IPS-15b (cell line): ENCODE data around the gene EPHA4.

Experiments
- H3K27me3 ChIP-seq: one replicate; pipeline ENCODE4 v1.6.1; 2013; ENCODE audit warnings: low read length; ENCODE audit not compliant: control insufficient read depth, insufficient read depth
- H3K36me3 ChIP-seq: one replicate; pipeline ENCODE4 v1.6.1; 2013; ENCODE audit warnings: low read length; ENCODE audit not compliant: control insufficient read depth, insufficient read depth
- H3K4me1 ChIP-seq: one replicate; pipeline ENCODE4 v1.6.1; 2013; ENCODE audit warnings: mild to moderate bottlenecking, low read length; ENCODE audit not compliant: control insufficient read depth, insufficient read depth
- H3K4me3 ChIP-seq: one replicate; pipeline ENCODE4 v1.5.1; 2013; ENCODE audit warnings: low read depth, low read length
- H3K9ac ChIP-seq: one replicate; pipeline ENCODE4 v1.6.1; 2013; ENCODE audit warnings: low read depth, mild to moderate bottlenecking, low read length
- H3K9me3 ChIP-seq: one replicate; pipeline ENCODE4 v1.6.1; 2013; ENCODE audit warnings: mild to moderate bottlenecking, low read length; ENCODE audit not compliant: control insufficient read depth, insufficient read depth

Gene EPHA4

GRCh38 chr2:221532641-221533040 lies 39.5 kb downstream of the EPHA4 start:
- Histone ChIP-seq H3K4me1 (peaks cover 8% of the 10 kb centered on the region), H3K36me3 (no peaks in the 10 kb centered on the region), H3K4me3 (no peak overlapping the region), H3K27me3 (no peaks in the 10 kb centered on the region), H3K9me3 (no peaks in the 10 kb centered on the region), H3K9ac (no peak overlapping the region)

DNA sequence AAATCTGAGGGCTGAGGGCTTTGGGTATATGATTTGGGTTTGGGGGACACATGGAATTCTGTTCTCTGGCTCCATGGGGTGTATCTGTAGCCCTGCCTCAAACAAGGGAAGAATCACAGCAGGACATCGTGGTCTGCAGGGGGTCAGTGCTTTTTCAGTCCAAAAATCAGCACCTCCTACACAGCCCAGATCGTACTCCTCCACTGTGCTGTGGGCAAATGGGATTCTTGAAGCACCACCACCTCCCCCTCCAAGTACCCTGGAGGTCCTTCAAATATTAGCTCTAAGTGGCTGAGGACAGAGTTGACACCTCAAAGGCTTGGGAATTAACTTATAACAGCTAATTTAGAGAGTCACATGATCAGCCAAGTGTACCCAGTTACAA lies 41.5 kb downstream of the EPHA4 start:
- H3K4me3 ChIP-seq, result no peak overlapping the region
- no peak overlapping the region for H3K9ac ChIP-seq
- no peaks in the 10 kb centered on the region for H3K36me3 ChIP-seq
- no peaks in the 10 kb centered on the region for H3K27me3 ChIP-seq
- H3K9me3 ChIP-seq, result no peaks in the 10 kb centered on the region
- peaks cover 8% of the 10 kb centered on the region for H3K4me1 ChIP-seq

DNA sequence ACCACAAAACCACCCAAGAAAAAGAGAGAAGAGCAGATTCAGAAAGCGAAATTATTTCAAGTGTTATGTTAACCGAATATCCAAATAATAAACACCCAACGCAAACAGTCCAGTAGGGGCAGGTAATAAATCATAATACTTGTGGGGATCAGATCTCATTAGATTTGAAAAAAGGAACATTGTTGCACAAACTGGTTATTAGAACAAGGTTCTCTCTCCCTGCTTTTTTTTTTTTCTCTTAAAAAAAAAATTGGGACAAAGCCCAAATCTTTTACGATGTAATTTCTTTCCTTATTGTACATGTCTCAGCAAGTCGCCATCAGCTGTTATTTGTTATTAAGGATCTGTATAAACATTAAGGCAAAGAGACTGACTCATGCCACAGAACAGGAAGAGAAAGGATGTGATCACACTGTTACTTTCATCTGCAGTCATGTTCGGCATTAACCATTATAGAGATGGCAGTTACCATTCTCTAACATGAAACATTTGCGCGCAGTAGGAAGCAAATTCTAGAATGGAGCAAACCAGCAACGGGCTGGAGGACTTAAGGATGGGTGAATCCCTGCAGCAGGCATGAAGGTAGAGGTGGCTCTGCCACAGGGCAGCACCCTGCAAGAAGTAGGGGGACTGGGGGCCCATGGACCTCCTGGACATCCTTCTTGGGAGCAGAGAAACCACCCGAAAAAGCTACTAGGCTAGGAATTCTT lies 42.0 kb downstream of the EPHA4 start:
- no peaks in the 10 kb centered on the region for H3K9me3 ChIP-seq
- H3K27me3 ChIP-seq, result no peaks in the 10 kb centered on the region
- H3K4me1 ChIP-seq, result peaks cover 8% of the 10 kb centered on the region
- H3K4me3 ChIP-seq, result no peak overlapping the region
- no peaks in the 10 kb centered on the region for H3K36me3 ChIP-seq
- H3K9ac ChIP-seq, result no peak overlapping the region

DNA sequence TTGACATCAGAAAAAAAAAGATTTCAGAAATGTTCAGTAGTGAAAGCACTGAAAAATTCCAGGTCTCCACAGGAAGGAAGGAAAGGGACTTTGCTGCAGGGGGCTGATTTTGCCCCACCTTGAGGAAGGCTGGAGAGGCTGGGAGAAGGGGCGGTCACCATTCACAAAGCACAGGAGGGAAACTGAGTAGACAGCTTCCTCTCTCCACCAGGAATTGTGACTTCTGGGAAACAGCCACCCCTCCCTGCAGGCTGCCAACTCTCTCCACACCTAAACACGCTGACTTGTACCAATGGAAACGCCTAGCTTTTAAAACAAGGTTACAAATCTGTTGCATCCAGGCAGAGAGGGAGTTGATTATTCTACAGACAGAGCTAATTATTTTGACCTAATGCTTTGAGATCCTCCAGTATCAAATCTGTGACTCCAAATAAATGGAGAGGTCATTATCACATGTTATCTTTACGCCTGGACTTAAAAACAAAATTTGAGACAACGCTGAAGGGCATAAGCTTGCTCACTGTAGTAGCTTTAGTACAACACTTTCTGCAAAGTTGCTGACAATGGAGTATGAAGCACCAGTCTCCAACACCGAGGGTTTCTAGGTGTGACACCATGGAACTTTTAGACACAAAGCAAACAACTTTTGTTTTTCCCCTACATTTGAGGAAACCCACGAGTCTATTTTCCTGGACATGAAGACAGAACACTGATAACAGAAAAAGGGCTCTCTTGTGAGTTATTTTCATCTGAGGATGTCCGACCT lies 42.7 kb downstream of the EPHA4 start:
- H3K9me3 ChIP-seq, result no peaks in the 10 kb centered on the region
- H3K9ac ChIP-seq, result no peak overlapping the region
- H3K4me1 ChIP-seq, result peaks cover 11% of the 10 kb centered on the region
- no peaks in the 10 kb centered on the region for H3K27me3 ChIP-seq
- H3K4me3 ChIP-seq, result no peak overlapping the region
- no peaks in the 10 kb centered on the region for H3K36me3 ChIP-seq

DNA sequence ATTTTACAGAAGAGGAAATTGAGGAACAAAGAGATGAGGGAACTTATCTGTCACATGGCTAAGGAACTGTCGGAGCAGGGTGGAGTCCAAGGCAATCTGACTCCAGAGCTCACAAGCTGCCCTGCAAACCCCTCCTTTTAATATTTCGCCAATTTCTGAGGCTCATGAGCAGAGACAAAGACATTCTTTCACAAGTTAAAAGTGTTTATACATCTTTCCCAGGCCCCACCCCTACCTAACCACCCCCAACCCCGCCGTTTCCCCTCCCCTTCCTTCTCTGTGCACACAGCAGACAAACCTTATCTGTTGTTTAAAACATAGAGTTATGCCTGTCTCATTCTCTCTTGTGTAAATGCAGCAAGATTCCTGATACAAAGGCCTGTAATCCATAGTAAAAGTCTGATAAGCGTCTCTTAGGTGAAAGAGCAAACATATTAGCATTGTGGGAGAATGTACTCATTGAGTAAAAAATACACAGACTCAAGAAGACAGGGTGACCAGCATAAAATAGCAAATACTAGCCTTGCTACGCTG lies 44.3 kb downstream of the EPHA4 start:
- H3K9me3 ChIP-seq, result no peaks in the 10 kb centered on the region
- H3K4me3 ChIP-seq, result no peak overlapping the region
- peaks cover 5% of the 10 kb centered on the region for H3K4me1 ChIP-seq
- H3K36me3 ChIP-seq, result no peaks in the 10 kb centered on the region
- no peaks in the 10 kb centered on the region for H3K27me3 ChIP-seq
- H3K9ac ChIP-seq, result no peak overlapping the region

DNA sequence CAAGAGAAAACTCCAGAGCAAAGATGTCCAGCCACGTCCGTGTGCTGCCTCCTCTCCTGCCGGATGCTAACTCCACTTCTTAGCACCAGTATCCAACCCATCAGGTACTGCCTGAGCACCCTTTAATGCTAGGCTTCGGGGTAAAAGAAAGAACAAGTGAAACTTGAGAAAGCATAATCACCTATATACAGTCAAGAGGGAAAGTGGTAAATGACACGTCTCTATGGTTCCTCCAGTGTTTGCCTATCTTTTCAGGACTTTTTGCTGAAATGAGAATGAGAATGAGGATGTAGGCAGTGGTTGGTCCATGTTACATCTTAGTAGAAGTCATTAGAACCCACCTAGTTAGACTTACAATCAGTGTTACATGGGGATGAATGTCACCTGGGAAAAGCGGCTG lies 47.9 kb downstream of the EPHA4 start:
- H3K4me3 ChIP-seq, result no peak overlapping the region
- no peaks in the 10 kb centered on the region for H3K27me3 ChIP-seq
- peaks cover 12% of the 10 kb centered on the region for H3K4me1 ChIP-seq
- H3K9me3 ChIP-seq, result no peaks in the 10 kb centered on the region
- no peak overlapping the region for H3K9ac ChIP-seq
- no peaks in the 10 kb centered on the region for H3K36me3 ChIP-seq

DNA sequence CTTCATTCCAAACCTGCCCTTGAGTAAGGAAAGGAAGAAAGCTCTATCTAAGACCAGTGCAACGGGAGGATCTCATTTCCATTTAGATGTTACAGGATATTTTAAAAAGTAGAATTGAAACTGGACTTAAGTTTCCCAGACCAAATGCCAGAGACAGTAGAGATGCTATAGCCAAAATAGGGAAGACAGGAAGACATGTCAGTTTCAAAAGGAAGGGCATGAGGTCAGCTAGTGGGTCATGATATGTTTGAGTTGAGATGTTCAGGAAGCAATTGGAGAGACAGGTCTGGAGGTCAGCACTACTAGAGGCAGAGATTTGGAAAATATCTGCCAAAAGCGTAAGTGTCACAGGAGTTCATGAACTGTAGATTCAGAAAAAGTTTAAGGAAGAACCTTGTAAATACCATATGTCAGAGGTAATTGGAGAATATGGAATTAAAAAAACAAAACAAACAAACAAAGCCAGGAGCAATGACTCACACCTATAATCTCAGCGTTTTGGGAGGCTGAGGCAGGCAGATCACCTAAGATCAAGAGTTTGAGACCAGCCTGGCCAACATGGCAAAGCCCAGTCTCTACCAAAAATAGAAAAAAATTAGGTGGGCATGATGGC lies 50.8 kb downstream of the EPHA4 start:
- H3K9ac ChIP-seq, result no peak overlapping the region
- H3K4me1 ChIP-seq, result peaks cover 12% of the 10 kb centered on the region
- no peaks in the 10 kb centered on the region for H3K9me3 ChIP-seq
- H3K4me3 ChIP-seq, result no peak overlapping the region
- H3K27me3 ChIP-seq, result no peaks in the 10 kb centered on the region
- no peaks in the 10 kb centered on the region for H3K36me3 ChIP-seq

DNA sequence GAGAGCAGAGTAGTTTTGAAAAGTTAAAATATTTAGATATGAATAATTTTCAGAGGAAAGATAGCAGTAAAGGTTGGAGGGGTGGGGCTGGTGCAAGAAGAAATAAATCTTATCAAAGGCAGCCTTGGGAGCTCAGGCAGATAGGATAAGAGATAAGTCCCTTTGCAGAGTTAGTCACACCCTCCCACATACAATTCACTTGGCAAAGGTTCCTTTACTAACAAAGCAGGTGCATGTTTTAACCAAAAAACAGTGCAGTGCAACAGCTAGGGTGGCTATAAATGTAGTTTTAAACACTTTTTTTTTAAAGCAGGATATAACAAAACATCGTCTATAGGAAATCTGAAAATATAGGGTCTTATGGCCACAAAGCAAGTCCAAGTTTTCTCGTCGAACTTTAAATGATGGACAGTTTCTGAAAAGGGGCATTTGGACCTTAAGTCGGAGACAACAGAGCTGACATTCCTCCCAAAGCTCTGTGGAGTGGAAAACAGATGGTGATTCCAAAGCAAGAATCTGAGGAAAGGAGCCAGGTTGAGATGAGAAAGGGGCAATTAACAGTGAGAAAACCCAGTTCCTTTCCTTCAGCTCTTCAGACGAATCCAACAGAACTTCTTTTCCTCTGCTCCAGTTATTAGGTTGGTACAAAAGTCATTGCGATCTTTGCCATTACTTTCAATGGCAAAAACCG lies 53.0 kb downstream of the EPHA4 start:
- Histone ChIP-seq H3K9ac (no peak overlapping the region), H3K4me3 (no peak overlapping the region), H3K36me3 (no peaks in the 10 kb centered on the region), H3K4me1 (peaks cover 9% of the 10 kb centered on the region), H3K9me3 (no peaks in the 10 kb centered on the region), H3K27me3 (no peaks in the 10 kb centered on the region)

- H3K9me3 ChIP-seq, result no peaks in the 10 kb centered on the region
- H3K36me3 ChIP-seq, result no peaks in the 10 kb centered on the region
- peaks cover 9% of the 10 kb centered on the region for H3K4me1 ChIP-seq
- no peak overlapping the region for H3K9ac ChIP-seq
- no peak overlapping the region for H3K4me3 ChIP-seq
- H3K27me3 ChIP-seq, result no peaks in the 10 kb centered on the region
These were observed 53.7 kb downstream of the EPHA4 start for GRCh38 chr2:221518201-221518934.

DNA sequence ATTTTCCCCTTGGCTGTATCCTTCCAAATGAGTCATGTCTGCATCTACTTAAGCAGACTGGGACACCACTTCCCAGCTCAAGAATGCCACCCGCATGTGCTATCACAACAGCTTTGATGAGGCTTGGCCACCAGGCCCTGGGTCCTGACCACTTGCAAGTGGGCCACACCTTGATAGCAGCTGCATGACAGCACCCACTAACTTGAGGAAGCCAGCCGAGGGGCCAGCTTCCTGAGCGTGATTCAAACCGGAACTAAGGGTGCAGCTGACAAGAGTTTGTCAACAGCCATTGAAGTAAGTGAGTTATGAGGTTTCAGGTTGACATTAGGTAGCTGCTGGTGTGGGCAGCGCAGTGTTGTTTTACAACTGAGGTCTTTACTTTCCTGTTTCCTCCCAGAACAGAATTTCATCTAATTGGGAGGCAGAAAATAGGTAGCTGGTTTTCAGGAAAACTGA lies 54.4 kb downstream of the EPHA4 start:
- H3K36me3 ChIP-seq, result no peaks in the 10 kb centered on the region
- peaks cover 13% of the 10 kb centered on the region for H3K4me1 ChIP-seq
- H3K27me3 ChIP-seq, result no peaks in the 10 kb centered on the region
- H3K9me3 ChIP-seq, result no peaks in the 10 kb centered on the region
- H3K4me3 ChIP-seq, result no peak overlapping the region
- H3K9ac ChIP-seq, result no peak overlapping the region

DNA sequence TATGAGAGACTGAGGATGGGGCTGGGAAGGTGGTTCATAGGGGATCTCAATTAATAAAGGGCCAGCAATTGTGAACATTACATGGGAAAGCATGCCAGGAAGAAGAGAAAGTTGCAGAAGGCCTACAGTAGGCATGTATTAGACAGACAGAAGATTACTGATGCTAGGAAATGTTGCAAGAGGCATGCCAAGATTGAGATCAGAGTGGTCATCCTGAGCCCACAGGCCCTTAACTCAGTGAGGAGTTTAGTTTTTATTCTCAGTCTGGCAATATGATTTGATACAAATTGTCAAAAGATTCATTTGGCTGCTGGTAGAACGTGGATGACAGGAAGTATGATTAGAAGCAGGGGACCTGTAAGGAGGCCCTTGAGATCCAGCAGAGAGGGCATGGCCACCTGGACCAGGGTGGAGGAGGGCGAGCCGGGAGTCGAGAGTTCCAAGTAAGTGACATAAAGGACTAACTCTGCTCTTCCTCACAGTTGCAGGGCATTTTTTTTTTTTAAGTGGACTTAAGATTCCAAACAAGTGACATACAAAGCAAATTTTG lies 54.9 kb downstream of the EPHA4 start:
- Histone ChIP-seq H3K9ac (no peak overlapping the region), H3K27me3 (no peaks in the 10 kb centered on the region), H3K36me3 (no peaks in the 10 kb centered on the region), H3K4me3 (no peak overlapping the region), H3K4me1 (peaks cover 14% of the 10 kb centered on the region), H3K9me3 (no peaks in the 10 kb centered on the region)
